ENCODE data around the gene TTLL6.

TTLL6 gene

GRCh38 chr17:48745381-48746275 is 71.4 kb downstream of the TTLL6 start:
- Mint-ChIP-seq H3K27me3 (peaks cover 55% of the 10 kb centered on the region), H3K9me3 (ENCODE audit: low read depth) (no peaks in the 10 kb centered on the region), H3K4me1 (ENCODE audit: low read depth) (peaks cover 11% of the 10 kb centered on the region), H3K27ac (no peak overlapping the region), H3K36me3 (no peaks in the 10 kb centered on the region), H3K4me3 (no peak overlapping the region)

- no peak overlapping the region for H3K4me3 Mint-ChIP-seq
- H3K36me3 Mint-ChIP-seq, result no peaks in the 10 kb centered on the region
- peaks cover 59% of the 10 kb centered on the region for H3K27me3 Mint-ChIP-seq
- no peak overlapping the region for H3K27ac Mint-ChIP-seq
- peaks cover 9% of the 10 kb centered on the region for H3K4me1 Mint-ChIP-seq (ENCODE audit: low read depth)
- no peaks in the 10 kb centered on the region for H3K9me3 Mint-ChIP-seq (ENCODE audit: low read depth)
These were observed 76.5 kb downstream of the TTLL6 start for GRCh38 chr17:48740537-48740936.

DNA sequence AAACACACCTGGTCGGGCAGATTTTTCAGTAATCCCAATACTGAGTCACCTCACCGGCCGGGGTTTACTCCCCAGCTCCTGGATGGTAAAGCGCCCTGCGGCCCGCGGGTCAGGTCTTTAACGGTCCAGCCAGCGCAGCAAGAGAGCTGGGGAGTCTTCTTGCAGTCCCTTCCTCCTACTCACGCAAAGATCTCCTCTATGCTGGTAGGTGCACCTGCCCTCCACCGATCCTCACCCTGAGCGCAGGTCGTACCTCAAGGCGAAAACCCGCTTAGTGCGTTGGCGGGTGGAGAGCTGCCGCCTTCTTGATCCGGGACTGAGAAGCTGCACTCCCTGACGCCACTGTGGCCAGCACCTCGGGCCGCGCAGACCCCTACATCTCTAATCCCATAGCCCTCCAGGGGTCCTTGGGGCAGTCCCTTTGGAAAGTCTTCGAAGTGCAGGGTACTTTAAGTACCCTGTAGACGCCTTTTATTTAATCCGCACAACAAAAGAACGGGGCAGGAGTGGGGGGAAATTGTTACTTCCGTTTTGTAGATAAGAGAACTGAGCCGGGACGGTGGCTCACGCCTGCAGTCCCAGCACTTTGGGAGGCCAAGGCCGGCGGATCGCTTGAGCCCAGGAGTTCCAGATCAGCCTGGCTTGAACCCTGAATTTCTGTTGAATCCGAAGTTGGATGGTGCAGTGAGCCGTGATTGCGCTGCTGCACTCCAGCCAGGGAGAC is 78.1 kb downstream of the TTLL6 start:
- Mint-ChIP-seq H3K27ac (no peak overlapping the region), H3K4me3 (peak overlapping the region; percentile 52), H3K36me3 (no peaks in the 10 kb centered on the region), H3K27me3 (peaks cover 59% of the 10 kb centered on the region), H3K9me3 (ENCODE audit: low read depth) (no peaks in the 10 kb centered on the region), H3K4me1 (ENCODE audit: low read depth) (peaks cover 12% of the 10 kb centered on the region)

GRCh38 chr17:48738424-48738802 is 78.6 kb downstream of the TTLL6 start:
- H3K36me3 Mint-ChIP-seq, result no peaks in the 10 kb centered on the region
- peaks cover 60% of the 10 kb centered on the region for H3K27me3 Mint-ChIP-seq
- H3K4me3 Mint-ChIP-seq, result no peak overlapping the region
- H3K4me1 Mint-ChIP-seq (ENCODE audit: low read depth), result peaks cover 17% of the 10 kb centered on the region
- H3K27ac Mint-ChIP-seq, result no peak overlapping the region
- H3K9me3 Mint-ChIP-seq (ENCODE audit: low read depth), result no peaks in the 10 kb centered on the region

DNA sequence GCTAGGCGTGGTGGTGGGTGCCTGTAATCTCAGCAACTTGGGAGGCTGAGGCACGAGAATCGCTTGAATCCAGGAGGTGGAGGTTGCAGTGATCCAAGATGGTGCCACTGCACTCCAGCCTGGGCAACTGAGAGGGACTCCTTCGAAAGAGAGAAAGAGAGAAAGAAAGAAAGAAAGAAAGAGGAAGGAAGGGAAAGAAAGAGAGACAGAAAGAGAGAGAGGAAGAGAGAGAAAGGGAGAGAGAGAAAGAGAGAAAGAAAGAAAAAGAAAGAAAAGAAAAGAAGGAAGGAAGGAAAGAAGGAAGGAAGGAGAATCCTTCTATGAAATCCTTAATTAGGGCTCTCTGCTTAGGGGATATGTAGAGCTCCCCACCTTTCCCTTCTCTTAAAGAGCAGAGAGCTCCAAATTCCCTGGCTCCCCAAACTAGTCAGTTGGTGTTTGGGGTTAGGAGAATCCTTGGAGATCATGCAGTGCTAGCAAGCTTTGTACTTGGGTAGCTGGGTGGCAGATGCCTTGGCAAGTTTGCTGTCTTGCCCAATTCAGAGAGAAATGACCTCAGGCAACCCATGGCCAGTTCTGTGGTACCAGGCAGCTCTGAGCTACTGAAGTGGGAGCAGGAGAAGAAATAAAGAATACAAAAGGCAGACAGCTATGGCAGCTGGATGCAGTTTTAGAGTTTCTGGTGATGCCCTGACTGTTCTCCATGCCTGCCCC is 79.5 kb downstream of the TTLL6 start:
- no peak overlapping the region for H3K27ac Mint-ChIP-seq
- H3K4me3 Mint-ChIP-seq, result no peak overlapping the region
- H3K27me3 Mint-ChIP-seq, result peaks cover 61% of the 10 kb centered on the region
- H3K9me3 Mint-ChIP-seq (ENCODE audit: low read depth), result no peaks in the 10 kb centered on the region
- H3K4me1 Mint-ChIP-seq (ENCODE audit: low read depth), result peaks cover 23% of the 10 kb centered on the region
- H3K36me3 Mint-ChIP-seq, result no peaks in the 10 kb centered on the region

DNA sequence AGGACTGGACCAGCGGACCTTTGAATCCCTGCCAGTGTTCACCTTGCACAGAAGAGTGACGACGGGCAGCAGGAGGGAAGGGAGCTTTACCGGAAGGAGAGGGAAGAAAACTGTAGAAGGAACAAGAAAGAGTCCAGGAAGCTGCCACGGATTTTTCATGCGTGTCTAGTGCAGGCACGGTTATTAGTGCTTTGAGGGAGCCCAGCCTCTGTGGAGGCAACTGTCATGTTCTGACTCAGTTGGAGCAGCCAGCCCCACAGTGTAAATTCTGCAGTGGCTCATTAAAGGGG is 82.0 kb downstream of the TTLL6 start:
- Mint-ChIP-seq H3K27ac (no peak overlapping the region), H3K4me3 (no peak overlapping the region), H3K27me3 (peaks cover 70% of the 10 kb centered on the region), H3K9me3 (ENCODE audit: low read depth) (no peaks in the 10 kb centered on the region), H3K4me1 (ENCODE audit: low read depth) (peaks cover 28% of the 10 kb centered on the region), H3K36me3 (no peaks in the 10 kb centered on the region)

GRCh38 chr17:48734333-48735061 is 82.5 kb downstream of the TTLL6 start:
- H3K27ac Mint-ChIP-seq, result no peak overlapping the region
- no peaks in the 10 kb centered on the region for H3K36me3 Mint-ChIP-seq
- H3K27me3 Mint-ChIP-seq, result peaks cover 70% of the 10 kb centered on the region
- no peaks in the 10 kb centered on the region for H3K9me3 Mint-ChIP-seq (ENCODE audit: low read depth)
- H3K4me3 Mint-ChIP-seq, result no peak overlapping the region
- H3K4me1 Mint-ChIP-seq (ENCODE audit: low read depth), result peaks cover 29% of the 10 kb centered on the region

DNA sequence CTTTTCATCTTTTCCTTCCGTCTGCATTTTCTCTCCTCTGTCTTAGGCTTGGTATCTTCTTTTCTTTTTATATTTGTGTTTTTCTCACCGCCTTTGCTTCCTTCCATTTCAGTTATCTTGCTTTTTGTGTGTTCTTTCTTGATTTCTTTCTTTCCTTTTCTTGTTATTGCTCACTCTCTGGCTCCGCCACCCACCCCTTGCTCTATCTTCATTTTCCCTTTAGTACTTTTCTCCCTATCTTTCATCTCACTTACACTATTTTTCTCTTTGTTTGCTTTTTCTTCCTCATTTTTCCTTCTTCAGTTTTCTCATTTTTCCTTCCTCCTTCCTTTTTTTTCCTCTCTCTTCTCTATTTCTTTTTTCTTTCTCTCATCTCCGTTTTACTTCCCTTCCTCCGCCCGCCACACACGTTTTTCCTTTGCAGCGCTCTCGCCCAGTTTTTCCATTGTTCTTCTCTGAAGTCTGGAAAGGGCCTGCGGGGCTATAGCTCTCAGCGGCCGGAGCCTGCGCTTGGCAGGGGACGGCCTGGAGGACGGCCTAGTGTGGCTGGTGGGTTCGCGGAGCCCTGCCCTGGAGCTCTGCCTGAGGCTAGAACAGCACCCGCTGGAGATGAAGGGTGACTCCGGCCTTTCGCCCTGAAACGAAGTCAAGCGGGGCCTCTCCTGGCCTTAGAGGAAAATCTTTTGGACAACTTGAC is 83.2 kb downstream of the TTLL6 start:
- Mint-ChIP-seq H3K9me3 (ENCODE audit: low read depth) (no peaks in the 10 kb centered on the region), H3K4me1 (ENCODE audit: low read depth) (peaks cover 28% of the 10 kb centered on the region), H3K36me3 (no peaks in the 10 kb centered on the region), H3K27ac (no peak overlapping the region), H3K27me3 (peaks cover 67% of the 10 kb centered on the region), H3K4me3 (peak overlapping the region; percentile 77)

GRCh38 chr17:48732688-48733629 is 84.1 kb downstream of the TTLL6 start:
- H3K9me3 Mint-ChIP-seq (ENCODE audit: low read depth), result no peaks in the 10 kb centered on the region
- H3K4me3 Mint-ChIP-seq, result peak overlapping the region; percentile 77
- H3K36me3 Mint-ChIP-seq, result no peaks in the 10 kb centered on the region
- no peak overlapping the region for H3K27ac Mint-ChIP-seq
- peaks cover 30% of the 10 kb centered on the region for H3K4me1 Mint-ChIP-seq (ENCODE audit: low read depth)
- peaks cover 62% of the 10 kb centered on the region for H3K27me3 Mint-ChIP-seq

DNA sequence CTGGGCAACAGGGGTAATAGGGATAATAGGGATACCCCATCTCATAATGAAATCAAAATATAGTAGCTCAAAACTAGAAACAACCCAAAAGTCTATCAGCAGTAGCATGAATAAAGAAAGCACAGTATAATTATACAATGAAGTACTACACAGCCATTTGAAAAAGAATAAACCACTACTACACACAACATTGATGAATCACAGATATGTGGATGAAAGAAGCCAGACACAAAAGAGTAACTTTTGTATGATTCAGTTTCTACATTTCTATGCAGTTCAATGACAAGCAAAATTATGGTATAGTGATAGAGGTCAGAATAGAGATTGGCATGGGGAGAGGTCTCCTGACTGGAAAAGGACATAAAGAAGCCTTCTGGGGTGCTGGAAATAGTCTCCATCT is 85.7 kb downstream of the TTLL6 start:
- Mint-ChIP-seq H3K27me3 (peaks cover 64% of the 10 kb centered on the region), H3K9me3 (ENCODE audit: low read depth) (no peaks in the 10 kb centered on the region), H3K4me1 (ENCODE audit: low read depth) (peaks cover 40% of the 10 kb centered on the region), H3K36me3 (no peaks in the 10 kb centered on the region), H3K4me3 (no peak overlapping the region), H3K27ac (peak overlapping the region; percentile 61)

- H3K27ac Mint-ChIP-seq, result no peak overlapping the region
- H3K27me3 Mint-ChIP-seq, result peaks cover 61% of the 10 kb centered on the region
- peaks cover 45% of the 10 kb centered on the region for H3K4me1 Mint-ChIP-seq (ENCODE audit: low read depth)
These were observed 86.8 kb downstream of the TTLL6 start for GRCh38 chr17:48730240-48730550.

GRCh38 chr17:48729335-48730239 is 87.4 kb downstream of the TTLL6 start:
- H3K27me3 Mint-ChIP-seq, result peaks cover 60% of the 10 kb centered on the region
- peak overlapping the region; percentile 61 for H3K4me3 Mint-ChIP-seq
- H3K27ac Mint-ChIP-seq, result no peak overlapping the region
- H3K4me1 Mint-ChIP-seq (ENCODE audit: low read depth), result peaks cover 51% of the 10 kb centered on the region
- H3K36me3 Mint-ChIP-seq, result no peaks in the 10 kb centered on the region
- no peaks in the 10 kb centered on the region for H3K9me3 Mint-ChIP-seq (ENCODE audit: low read depth)

More at GRCh38 chr17:48730240-48730550, 86.8 kb downstream of the TTLL6 start:
- no peaks in the 10 kb centered on the region for H3K36me3 Mint-ChIP-seq
- no peak overlapping the region for H3K4me3 Mint-ChIP-seq
- H3K9me3 Mint-ChIP-seq (ENCODE audit: low read depth), result no peaks in the 10 kb centered on the region
